PFSK-1 (cell line): ENCODE measurements around the gene CFAP61.

Source experiments
- FOXP2 ChIP-seq: optimal IDR thresholded peaks from 2 replicates; pipeline ENCODE3; 2011; ENCODE audit warnings: borderline replicate concordance, control low read depth, inconsistent platforms; ENCODE audit not compliant: insufficient read depth; ENCODE audit errors: extremely low read length, extremely low read depth
- POLR2AphosphoS5 ChIP-seq: IDR thresholded peaks from 2 replicates; pipeline ENCODE4 v1.6.1; 2012; ENCODE audit warnings: low read depth, mild to moderate bottlenecking, control low read depth, low read length, moderate library complexity
- REST ChIP-seq, 2 experiments: IDR thresholded peaks; 2 replicates each; pipeline versions ENCODE4 v1.6.1 to v1.8.0; 2011 to 2012; ENCODE audit warnings: low read depth in 2 of 2, low read length in 2 of 2, control low read depth in 1 of 2, inconsistent platforms in 1 of 2, mild to moderate bottlenecking in 1 of 2, moderate library complexity in 1 of 2; ENCODE audit not compliant: insufficient read depth in 1 of 2
- SIN3A ChIP-seq: IDR thresholded peaks from 2 replicates; pipeline ENCODE4 v1.6.1; 2012; ENCODE audit warnings: mild to moderate bottlenecking, low read length, moderate library complexity, borderline replicate concordance; ENCODE audit not compliant: insufficient read depth
- TAF1 ChIP-seq: IDR thresholded peaks from 2 replicates; pipeline ENCODE4 v1.6.1; 2012; ENCODE audit warnings: low read length, control low read depth, borderline replicate concordance; ENCODE audit not compliant: insufficient read depth

The CFAP61 gene

DNA sequence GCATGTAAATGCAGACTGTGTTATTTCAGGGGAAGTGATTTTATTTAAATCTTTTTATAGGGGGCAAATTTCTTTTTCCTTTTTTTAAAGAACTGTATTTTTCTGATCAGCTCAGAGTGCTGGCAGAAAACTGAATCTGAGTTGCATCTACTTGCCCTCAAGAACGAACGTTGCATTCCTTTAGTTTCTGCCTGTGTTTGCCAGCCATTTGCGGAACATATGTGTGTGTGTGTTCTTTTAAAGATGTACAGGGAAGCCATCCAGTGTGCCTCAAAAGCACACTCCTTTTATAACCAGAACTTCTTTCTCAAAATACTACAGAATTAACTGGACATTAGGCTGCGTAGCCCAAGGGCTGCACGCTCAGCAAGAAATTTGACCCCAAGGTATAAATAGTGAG is 289.7 kb downstream of the CFAP61 start:
- TF ChIP-seq REST (IDR thresholded peaks at IDR 0.05; ENCODE audit: insufficient read depth in 1 of 2, low read depth in 2 of 2, low read length in 2 of 2) (no peak), POLR2AphosphoS5 (no peak), TAF1 (no peak)

- TF ChIP-seq REST (IDR thresholded peaks at IDR 0.05; ENCODE audit: insufficient read depth in 1 of 2, low read depth in 2 of 2, low read length in 2 of 2): no peak
- TF ChIP-seq FOXP2: no peak
- TF ChIP-seq POLR2AphosphoS5: no peak
- TF ChIP-seq TAF1: no peak
- TF ChIP-seq SIN3A: no peak
Measured at GRCh38 chr20:20343932-20344331, 291.6 kb downstream of the CFAP61 start.

DNA sequence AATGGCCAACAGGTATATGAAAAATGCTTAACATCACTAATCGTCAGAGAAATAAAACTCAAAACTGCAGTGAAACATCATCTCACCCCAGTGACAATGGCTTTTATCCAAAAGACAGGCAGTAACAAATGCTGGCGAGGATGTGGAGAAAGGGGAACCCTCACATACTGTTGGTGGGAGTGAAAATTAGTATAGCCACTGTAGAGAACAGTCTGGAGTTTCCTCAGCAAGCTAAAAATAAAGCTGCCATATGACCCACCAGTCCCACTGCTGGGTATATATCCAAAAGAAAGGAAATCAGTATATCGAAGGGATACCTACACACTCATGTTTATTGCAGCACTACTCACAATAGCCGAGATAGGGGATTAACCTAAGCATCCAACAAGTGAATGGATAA is 292.1 kb downstream of the CFAP61 start:
- TF ChIP-seq SIN3A (no peak), POLR2AphosphoS5 (no peak), REST (IDR thresholded peaks at IDR 0.05; ENCODE audit: insufficient read depth in 1 of 2, low read depth in 2 of 2, low read length in 2 of 2) (no peak), FOXP2 (no peak), TAF1 (no peak)

DNA sequence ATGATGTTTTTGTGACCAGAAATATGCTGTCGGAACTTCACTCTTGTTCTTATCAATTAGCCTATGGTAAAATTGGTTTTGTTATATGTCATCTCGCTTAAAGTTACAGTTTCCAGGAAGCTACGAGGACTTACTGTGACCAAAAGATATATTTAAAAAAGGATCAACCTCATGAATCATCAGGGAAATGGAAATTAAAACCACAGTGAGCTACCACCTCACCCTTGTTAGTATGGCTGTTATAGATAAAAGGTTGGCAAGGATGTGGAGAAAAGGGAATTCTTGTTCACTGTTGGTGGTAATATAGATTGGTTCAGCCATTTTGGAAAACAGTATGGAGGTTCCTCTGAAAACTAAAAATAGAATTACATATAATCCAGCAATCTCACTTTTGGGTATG is 301.2 kb downstream of the CFAP61 start:
- TF ChIP-seq SIN3A (no peak), POLR2AphosphoS5 (no peak), FOXP2 (no peak), TAF1 (no peak), REST (IDR thresholded peaks at IDR 0.05; ENCODE audit: insufficient read depth in 1 of 2, low read depth in 2 of 2, low read length in 2 of 2) (no peak)

DNA sequence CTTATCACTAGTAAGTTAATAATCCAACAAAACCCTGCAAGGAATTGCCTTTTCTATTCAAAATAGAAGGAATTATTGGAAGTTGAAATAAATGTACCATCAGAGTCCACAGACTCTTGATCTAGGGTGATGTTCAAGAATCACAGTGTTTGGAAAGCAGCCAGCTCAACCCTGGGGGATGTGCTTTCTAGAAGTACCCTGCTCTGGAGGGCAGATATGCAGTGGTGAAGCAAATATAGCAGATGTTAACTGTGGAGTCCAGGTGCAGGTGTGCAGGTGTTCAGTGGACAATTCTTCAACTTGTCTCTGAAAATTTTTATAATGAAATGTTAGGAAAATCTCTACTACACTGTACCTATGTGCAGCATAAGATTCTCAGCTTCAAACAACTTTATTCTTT is 306.5 kb downstream of the CFAP61 start:
- TF ChIP-seq SIN3A (no peak), POLR2AphosphoS5 (no peak), FOXP2 (no peak), TAF1 (no peak), REST (IDR thresholded peaks at IDR 0.05; ENCODE audit: insufficient read depth in 1 of 2, low read depth in 2 of 2, low read length in 2 of 2) (no peak)
